IPS-11a (cell line): ENCODE data around the gene FRG2.
"Not testable (repeated sequence)": the region's sequence is repeated elsewhere in the genome, so short reads cannot be mapped to it uniquely, and the experiment has no call there.

Experiments used
- H3K4me3 ChIP-seq: one replicate; pipeline ENCODE4 v1.5.1; 2013; ENCODE audit warnings: low read depth, low read length, control low read depth

Gene FRG2

DNA sequence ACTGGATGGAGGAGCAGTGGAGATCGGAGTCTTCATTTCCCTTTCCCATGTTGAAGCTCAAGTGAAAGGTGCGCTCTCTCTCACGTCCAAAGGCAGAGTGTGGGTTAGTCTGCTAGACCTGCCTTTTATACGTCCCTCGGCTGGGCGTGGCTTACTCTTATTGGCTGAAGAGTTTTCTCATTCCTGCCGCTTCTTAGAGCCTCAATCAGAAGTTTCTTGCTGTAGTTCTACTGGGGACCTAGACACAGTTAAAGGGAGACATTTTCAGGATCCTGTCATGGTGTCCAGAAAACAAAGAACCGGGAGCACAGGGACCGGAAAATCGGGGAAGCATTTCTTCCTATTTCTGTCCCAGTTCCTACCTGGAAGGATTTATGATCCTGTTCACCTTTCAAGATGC, at the start of gene FRG2:
Gene FRG2, minus strand, starts transcription at position 101 of the 400 bp plus-strand sequence. Its CDS starts 52 bp downstream, at position 49.
- not testable (repeated sequence) for H3K4me3 ChIP-seq

DNA sequence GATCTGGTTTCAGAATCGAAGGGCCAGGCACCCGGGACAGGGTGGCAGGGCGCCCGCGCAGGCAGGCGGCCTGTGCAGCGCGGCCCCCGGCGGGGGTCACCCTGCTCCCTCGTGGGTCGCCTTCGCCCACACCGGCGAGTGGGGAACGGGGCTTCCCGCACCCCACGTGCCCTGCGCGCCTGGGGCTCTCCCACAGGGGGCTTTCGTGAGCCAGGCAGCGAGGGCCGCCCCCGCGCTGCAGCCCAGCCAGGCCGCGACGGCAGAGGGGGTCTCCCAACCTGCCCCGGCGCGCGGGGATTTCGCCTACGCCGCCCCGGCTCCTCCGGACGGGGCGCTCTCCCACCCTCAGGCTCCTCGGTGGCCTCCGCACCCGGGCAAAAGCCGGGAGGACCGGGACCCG, 41.3 kb upstream of the FRG2 start:
- not testable (repeated sequence) for H3K4me3 ChIP-seq

DNA sequence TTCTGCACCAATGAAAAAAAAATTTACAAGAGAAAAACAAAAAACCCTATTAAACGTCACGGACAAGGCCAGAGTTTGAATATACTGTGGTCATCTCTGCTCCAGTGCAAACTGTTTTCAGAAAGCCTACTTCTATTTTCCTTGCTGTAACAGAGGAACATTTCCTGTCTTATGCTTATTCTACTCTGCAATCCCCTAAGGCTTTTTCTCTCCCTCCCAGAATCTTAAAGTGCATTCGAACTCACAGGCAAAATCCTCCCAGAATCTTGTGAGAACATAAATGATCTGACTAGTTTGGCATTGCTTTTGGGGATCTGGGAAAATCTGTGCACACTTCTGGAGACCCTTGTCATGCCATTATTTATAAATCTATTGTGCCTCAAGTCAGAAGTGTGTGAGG, 37.7 kb upstream of the FRG2 start:
- not testable (repeated sequence) for H3K4me3 ChIP-seq

DNA sequence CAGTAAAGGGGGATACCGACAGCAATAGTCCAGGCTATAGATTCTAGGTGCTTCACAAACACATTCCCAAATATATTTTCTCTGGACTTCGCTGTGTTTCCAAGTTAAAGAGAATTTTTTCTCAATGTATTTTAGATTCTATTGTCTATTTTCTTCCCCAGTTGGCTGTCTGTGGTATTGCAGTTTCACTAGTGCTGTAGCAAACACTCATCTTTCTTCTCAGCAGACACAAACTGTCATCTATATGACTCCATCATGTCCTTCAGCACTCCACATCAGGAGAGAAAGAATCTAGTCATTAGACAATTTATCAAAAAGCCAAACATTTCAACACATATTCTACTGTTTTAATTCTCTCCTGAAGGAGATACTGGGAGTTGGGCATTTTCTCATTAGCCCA, 37.3 kb upstream of the FRG2 start, which contains the start of gene DBET:
Gene DBET, plus strand, starts transcription at position 161 of the 400 bp plus-strand sequence.
- H3K4me3 ChIP-seq = not testable (repeated sequence)

DNA sequence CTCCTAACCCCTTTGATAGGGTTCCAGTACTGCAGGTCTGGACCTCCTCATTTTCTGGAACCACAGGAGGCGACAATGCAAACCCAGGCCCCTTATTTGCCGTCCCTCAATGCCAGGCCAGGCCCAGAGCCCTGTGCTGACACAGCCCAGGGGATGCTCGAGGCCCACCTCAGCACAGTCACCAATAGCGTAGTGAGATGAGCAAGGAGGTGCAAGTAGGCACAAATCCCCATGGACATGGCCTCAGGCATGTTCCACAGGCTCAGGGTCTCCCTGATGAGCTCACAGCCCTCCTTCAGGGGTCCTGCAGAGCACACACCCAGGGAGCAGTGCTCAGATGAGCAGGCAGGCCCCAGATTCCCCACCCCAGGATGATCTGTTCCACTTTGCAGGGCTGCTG, 31.9 kb upstream of the FRG2 start:
- H3K4me3 ChIP-seq = not testable (repeated sequence)

DNA sequence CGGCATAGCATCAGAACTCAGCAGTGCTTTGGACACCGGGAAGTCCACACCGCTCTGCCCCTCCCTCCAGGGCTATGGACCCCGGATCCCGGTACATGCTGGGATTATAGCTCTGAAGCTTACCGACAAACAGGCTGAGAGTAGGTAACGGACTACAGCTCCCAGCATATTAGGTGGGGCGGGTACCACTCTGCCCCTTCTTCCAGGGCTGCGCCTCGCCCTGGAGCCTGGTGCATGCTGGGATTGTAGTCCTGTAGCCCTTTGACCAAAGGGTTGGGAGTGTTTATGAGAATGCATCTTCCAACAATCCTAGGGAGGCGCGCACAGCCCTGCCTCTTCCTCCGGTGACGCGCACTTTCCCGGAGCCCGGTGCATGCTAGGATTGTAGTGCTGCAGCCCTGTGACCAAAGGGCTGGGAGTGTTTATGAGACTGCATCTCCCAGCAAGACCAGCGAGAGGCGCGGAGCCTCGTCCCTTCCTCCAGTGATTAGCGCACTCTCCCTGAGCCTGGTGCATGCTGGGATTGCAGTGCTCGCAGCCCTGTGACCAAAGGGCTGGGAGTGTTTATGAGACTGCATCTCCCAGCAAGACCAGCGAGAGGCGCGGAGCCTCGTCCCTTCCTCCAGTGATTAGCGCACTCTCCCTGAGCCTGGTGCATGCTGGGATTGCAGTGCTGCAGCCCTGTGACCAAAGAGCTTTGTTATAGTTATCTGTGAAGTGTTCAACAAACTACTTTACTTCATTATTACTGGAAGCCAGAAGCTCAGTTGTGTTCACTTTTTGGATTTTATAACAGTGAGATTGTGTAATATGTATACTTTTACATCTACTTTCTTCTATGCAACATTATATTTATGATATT, 22.6 kb upstream of the FRG2 start:
- H3K4me3 ChIP-seq = not testable (repeated sequence)

DNA sequence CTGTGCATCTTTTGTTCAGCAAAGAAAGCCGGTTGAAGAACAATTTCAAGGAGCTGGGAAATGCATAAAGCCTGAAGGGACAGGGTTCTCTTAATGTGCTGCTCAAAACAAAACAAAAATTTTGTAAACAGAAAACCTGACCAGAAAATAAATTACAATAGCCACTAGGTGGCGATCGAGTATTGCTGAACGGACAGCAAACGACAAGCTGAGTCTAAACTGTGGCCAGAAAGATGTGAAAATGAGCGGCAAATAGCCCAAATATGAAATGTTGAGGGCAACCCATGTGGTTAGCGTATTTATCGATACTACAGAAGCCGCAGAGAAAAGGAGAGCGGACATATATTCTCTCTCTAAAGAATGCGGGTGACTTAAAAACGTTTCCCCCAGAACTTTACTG, 20.6 kb upstream of the FRG2 start:
- not testable (repeated sequence) for H3K4me3 ChIP-seq

DNA sequence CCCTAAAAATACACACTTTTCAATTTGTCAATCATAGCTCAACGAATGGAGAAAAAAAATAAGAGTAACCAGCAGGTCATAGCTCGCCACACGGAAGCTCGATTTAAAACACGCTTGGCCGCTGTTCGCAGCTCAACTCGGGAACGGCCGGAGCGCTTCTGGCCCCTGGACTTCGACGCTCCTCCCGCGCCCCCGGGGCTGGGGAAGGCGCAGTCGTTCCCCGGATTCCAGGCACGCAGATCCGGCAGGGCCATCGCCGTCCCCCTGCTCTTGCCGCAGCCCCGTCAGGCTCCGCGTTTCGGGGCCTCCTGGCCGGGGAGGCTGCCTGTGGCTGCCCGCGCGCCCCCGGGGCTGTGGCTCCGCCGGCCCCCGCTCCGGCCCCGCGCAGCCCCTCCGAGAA, 13.8 kb upstream of the FRG2 start:
- not testable (repeated sequence) for H3K4me3 ChIP-seq

DNA sequence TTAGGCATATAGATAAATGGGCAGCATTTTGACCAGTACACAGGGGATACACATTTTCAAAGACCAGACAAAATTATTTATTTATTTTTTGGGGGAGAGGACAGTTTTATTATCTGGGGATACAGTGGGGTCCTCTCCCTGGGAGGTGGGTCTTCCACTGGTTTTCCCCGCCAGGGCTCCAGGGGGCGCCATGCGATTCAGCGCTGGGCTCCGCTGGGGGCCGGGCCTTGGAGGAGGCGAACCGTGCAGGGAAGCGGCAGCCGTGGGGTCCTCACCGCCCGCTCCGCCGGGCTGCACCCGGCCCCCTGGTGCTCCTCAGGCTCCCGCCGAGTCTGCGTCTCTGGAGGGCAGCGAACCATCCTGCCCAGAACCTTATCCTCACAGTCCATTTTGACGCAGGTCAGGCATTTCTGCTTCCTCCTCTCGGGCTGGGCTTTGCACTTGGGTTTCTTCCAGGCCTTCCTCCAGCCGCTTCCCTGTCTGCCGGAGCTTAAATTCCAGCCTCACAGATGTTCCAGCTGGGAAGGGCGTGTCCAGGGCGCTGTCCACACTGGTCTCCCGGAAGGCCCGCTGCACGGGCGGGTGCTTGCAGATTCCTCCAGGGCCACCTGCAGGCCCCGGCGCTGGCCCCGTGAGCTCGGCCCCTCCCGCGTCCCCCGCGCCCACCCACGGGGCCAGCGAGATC, 10.8 kb upstream of the FRG2 start:
- H3K4me3 ChIP-seq = not testable (repeated sequence)

DNA sequence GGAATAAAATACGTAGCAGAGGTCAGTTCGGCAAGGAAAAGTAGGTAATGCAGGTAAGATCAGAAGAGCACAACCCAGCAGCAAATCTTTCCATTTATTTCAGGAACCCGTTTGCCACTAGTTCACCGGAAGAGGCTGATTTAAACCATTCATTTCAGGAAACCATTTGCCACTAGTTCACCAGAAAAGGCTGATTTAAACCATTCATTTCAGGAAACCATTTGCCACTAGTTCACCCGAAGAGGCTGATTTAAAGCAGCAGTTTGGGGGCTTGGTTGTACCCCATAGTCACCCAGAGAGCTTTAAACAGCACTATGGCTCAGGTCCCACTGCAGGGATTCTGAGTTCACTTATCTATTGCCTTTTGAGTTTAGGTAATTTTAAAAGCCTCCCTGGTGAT, 4.2 kb upstream of the FRG2 start:
- not testable (repeated sequence) for H3K4me3 ChIP-seq

DNA sequence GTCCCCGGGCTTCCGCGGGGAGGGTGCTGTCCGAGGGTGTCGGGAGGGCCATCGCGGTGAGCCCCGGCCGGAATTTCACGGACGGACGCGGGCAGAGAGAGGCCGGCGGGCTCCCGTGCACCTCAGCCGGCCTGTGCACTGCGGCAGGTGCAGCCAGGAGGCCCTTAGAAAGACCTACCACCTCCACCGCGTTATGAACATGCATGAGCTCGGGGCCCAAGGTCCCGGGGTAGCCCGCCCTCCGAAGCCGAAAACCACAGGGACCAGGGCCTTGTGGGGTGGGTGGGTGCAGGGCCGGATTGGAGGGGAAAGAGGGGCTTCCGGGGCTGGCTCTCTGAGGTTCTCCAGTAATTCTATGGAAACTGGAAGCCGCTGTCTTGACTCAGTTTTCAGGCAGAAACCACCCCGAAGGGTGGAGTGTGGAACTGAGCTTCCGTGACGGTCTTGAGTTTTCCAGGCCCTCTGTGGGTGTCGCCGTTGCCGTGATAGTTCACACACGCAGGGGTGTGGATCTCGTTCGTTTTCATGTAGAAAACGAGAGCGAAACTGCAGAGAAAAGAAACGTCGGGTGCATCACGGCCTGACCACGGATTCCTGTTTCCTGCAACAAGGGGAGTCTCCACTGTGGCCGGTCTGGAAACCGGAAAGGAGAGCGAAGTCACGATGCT, 4.3 kb downstream of the FRG2 start:
- not testable (repeated sequence) for H3K4me3 ChIP-seq

DNA sequence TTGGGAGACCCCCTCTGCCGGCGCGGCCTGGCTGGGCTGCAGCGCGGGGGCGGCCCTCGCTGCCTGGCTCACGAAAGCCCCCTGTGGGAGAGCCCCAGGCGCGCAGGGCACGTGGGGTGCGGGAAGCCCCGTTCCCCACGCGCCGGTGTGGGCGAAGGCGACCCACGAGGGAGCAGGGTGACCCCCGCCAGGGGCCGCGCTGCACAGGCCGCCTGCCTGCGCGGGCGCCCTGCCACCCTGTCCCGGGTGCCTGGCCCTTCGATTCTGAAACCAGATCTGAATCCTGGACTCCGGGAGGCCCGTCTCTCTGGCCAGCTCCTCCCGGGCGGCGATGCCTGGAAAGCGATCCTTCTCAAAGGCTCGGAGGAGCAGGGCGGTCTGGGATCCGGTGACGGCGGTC, 5.1 kb downstream of the FRG2 start:
- H3K4me3 ChIP-seq = not testable (repeated sequence)

DNA sequence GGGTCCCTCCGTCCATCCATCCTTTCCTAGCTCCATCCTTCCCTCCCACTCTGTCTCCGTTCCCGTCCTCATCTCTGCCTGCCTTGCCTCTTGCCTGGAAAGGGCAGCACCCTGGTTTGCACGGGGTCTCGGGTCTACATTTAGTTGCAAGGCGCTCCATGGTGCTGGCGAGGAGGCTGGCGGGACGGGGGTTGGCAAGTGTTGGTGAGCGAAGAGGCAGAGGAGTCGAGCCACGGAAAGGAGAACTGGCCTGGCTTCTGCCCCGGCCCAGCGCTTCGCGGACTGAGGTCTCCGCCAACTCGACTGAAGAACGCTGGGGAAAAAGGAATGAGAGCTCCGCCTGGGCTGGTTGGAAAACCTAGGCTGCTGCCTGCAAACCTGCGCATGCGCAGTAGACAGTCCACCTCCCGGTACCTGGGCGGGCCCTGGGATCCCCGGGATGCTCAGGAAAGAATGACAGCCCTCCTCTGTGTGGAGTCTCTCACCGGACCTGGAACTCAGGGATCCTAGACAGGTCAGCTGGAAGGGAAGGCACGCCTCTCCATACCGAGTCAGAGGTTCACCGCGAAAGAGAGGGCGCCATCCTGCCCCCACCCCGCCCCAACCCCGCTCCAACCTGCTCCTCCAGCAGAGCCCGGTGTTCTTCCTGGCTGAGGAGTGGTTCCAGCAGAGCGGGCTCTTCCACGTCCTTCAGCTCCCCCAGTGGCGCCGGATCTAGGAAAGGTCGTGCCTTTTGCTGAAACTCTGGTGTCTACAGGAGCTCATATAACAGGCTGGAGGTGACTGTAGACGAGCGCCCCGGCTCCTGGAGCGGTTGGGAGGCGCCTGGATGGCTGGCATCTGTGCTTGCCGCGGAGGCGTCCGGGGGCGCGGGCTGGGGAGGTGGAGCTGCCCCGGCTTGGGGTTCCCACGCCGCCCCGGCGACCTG, 6.0 kb downstream of the FRG2 start:
- H3K4me3 ChIP-seq = peak overlapping the region; percentile 20

DNA sequence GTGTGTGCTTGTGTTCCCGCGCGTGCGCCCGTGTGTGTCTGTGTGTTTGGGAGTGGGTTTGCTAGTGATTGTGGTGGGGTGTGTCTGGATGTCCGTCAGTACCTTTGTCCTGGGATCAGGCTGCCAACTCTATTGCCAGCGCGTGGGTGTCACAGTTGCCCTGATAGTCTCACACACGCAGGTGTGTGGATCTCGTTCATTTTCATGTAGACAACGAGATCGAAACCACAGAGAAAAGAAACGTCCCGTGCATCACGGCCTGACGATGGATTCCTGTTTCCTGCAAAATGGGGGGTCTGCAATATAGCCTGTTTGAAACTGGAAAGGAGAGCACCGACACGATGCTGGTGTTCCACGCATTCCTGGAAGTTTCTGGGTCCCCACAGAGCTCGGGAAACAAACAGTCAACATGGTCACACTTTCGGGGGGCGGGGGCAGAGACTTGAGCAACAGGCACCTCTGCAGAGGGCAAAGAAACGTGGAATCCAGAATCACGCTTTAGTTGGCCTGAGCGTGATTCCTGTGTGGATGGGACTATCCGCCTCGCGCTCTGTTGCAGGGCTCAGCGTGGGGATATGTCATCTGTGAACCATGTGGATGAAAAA, 7.1 kb downstream of the FRG2 start:
- not testable (repeated sequence) for H3K4me3 ChIP-seq

DNA sequence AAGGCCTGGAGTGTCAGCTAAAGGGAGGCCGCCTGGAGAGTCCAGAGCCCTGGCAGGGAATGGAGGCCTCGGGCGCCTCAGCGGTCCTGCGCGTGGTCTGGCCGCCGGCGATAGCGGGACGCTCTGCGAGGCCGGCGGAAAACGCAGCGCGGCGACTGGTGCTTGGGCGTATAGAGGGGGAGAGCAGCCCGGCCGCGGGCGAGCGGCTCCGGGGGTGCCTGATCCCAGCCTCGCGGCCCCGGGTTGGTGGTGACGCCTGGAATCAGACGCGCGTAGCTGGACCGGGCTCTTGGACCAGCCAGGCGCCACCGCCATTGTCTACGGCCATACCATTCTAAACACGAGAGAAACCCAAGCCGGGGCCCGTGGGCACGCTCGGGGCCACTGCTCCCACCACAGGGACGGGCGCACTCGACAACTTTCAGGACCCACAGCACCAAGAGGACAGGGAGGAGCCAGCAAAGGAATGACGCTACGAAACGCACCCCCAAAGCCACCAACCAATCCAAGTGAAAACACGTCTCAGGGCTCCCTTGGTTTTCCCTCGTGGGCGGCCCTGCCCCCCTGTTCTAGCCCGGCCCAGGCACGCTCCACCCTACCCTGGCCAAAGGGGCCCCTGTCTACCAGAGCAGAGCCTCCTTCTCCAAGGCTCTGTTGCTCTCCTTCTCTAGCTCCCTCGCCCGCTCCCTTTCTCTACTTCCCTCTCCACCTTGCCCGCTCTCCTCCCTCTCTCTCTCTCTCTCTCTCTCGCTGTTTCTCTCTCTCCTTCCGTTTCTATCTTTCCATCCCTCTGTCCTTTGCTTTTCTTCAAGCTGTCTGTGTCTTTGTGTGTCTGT, 7.8 kb downstream of the FRG2 start:
- H3K4me3 ChIP-seq = no peak overlapping the region

DNA sequence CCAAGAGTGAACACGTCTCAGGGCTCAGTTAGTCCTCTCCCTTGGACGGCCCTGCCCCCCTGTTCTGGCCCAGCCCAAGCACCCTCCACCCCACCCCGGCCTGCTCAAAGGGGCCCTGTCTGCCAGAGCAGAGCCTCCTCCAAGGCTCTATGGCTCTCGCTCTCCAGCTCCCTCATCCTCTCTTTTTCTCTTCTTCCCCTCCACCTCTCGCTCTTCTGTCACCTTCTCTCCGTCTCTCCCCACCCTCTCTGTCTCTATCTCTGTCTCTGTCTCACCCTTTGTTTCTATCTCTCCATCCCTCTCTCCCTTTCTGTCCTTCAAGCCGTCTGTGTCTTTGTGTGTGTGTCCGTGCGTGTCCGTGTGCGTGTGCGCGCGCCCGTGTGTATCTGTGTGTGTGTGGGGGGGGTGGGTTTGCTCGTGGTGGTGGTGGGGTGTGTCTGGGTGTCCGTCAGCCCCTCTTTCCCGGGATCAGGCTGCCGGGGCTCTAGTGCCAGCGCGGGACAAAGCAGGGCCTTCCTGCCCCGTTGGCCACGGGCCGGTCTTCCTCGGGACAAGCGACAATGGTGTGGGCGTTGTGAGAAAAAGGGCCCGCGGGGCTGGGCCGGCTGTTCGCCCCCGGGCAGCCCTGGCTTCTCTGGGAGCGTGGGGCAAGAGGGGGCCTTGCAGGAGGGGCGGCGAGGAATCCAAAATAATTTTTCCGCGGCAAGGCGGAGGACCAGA, 8.7 kb downstream of the FRG2 start:
- H3K4me3 ChIP-seq = no peak overlapping the region

DNA sequence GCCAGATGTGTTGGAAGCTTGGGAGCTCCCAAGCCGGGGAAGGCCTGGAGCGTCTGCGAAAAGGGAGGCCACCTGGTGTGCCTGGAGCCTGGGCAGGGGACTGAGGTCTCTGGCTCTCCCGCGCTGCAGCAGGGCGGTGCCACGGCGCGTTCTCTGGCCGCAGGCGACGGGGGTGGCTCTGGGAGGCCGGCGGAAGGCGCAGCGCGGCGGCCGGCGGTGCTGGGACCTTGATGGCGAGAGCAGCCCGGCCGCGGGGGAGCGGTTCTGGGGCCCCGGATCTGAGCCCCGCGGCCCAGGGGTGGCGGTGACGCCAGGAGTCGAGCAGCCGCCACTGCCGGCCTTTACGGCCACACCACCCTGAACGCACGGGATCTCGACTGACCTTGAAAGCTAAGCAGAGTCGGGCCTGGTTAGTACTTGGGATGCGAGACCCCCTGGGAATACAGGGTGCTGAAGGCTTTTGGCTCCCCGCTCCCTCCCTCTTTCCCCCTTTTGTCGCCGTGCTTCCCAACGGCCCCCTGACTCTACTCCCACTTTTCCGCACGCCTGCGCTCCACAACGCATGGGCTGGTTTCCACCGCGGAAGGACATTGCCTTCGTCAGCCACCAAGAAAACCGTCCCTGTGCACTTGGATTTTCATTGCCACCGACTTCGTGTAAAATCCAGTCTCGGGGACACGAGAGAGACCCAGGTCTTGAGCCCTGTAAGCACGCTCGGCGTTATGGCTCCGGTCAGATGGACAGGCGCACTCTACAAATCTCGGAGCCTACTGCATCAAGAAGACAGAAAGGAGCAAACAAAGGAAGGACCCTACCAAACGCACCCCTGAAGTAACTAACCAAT, 9.5 kb downstream of the FRG2 start:
- H3K4me3 ChIP-seq = peak overlapping the region; percentile 13
